ENCODE data around the gene FOXM1.

FOXM1 gene

GRCh38 chr12:2877047-2877952 is at the start of gene FOXM1, which contains the start of gene RHNO1:
Gene FOXM1 (minus strand): TSS chr12:2877174. CDS start chr12:2874478, 2,696 bp downstream.
Gene RHNO1 (plus strand): TSS chr12:2877223. CDS start chr12:2885367, 8,144 bp downstream.
- DNase-seq: peak; percentile 83

GRCh38 chr12:2925322-2925995 is 48.5 kb upstream of the FOXM1 start:
- DNase-seq: no peak

- DNase-seq: no peak
These were observed 47.0 kb upstream of the FOXM1 start for GRCh38 chr12:2924019-2924418.

GRCh38 chr12:2923057-2923456 is 46.1 kb upstream of the FOXM1 start:
- no peak for DNase-seq

GRCh38 chr12:2922329-2922728 is 45.4 kb upstream of the FOXM1 start:
- no peak for DNase-seq

GRCh38 chr12:2919249-2919648 is 42.3 kb upstream of the FOXM1 start:
- DNase-seq: no peak

GRCh38 chr12:2912216-2912575 is 35.2 kb upstream of the FOXM1 start:
- DNase-seq: no peak

GRCh38 chr12:2904260-2904659 is 27.3 kb upstream of the FOXM1 start:
- DNase-seq: no peak

GRCh38 chr12:2902272-2902880 is 25.4 kb upstream of the FOXM1 start:
- DNase-seq: no peak

GRCh38 chr12:2900642-2901041 is 23.7 kb upstream of the FOXM1 start:
- no peak for DNase-seq

- DNase-seq: no peak
These were observed 20.4 kb upstream of the FOXM1 start for GRCh38 chr12:2897418-2897817.

- DNase-seq: no peak
These were observed 18.5 kb upstream of the FOXM1 start for GRCh38 chr12:2895511-2895910.

GRCh38 chr12:2895051-2895451 is 18.1 kb upstream of the FOXM1 start:
- no peak for DNase-seq

- no peak for DNase-seq
These were observed 16.0 kb upstream of the FOXM1 start for GRCh38 chr12:2893007-2893406.

GRCh38 chr12:2892246-2892645 is 15.3 kb upstream of the FOXM1 start:
- DNase-seq: no peak

- peak; percentile 19 for DNase-seq
These were observed 14.5 kb upstream of the FOXM1 start for GRCh38 chr12:2891240-2892053.

- DNase-seq: peak; percentile 99
These were observed 13.6 kb upstream of the FOXM1 start, which contains the start of gene TULP3 for GRCh38 chr12:2890388-2891239. Gene TULP3 (plus strand): TSS chr12:2890891. CDS start chr12:2890948, 57 bp downstream.

- DNase-seq: no peak
These were observed 13.0 kb upstream of the FOXM1 start for GRCh38 chr12:2890001-2890387.

GRCh38 chr12:2886768-2887450 is 9.9 kb upstream of the FOXM1 start:
- no peak for DNase-seq

GRCh38 chr12:2884810-2885209 is 7.8 kb upstream of the FOXM1 start:
- no peak for DNase-seq

GRCh38 chr12:2879853-2880252 is 2.9 kb upstream of the FOXM1 start:
- no peak for DNase-seq

Data from activated CD4-positive, alpha-beta T cell treated with anti-CD3 and anti-CD28 coated beads, Interleukin-2, amount 50 U/mL, for 1 hour (primary cell).